Nephron progenitor cell (in vitro differentiated cells): Measurements from ENCODE around the gene TAMALIN.
A peak's percentile ranks its signal among the peaks of the same experiment; 100 is the strongest.

Source experiments
- DNase-seq: peaks from one replicate; pipeline ENCODE4 v3.0.0; 2021
- H3K27ac Mint-ChIP-seq: 2 replicates; pipeline ENCODE4 v1.8.0; 2021; ENCODE audit warnings: mild to moderate bottlenecking, moderate library complexity, mixed read lengths
- H3K27me3 Mint-ChIP-seq: 2 replicates; pipeline ENCODE4 v1.8.0; 2021; ENCODE audit warnings: mild to moderate bottlenecking, low read depth, mixed read lengths; ENCODE audit not compliant: poor library complexity
- H3K36me3 Mint-ChIP-seq: 2 replicates; pipeline ENCODE4 v1.8.0; 2021; ENCODE audit warnings: low read depth, mixed read lengths
- H3K4me1 Mint-ChIP-seq: 2 replicates; pipeline ENCODE4 v1.8.0; 2021; ENCODE audit warnings: mixed read lengths
- H3K4me3 Mint-ChIP-seq: 2 replicates; pipeline ENCODE4 v1.8.0; 2021; ENCODE audit warnings: mild to moderate bottlenecking, moderate library complexity, mixed read lengths
- H3K9me3 Mint-ChIP-seq: 2 replicates; pipeline ENCODE4 v1.8.0; 2021; ENCODE audit warnings: mild to moderate bottlenecking, moderate library complexity, mixed read lengths
- CTCF ChIP-seq: fragments of 200-600 bp; sonication (generic); IDR thresholded peaks from 2 replicates; pipeline ENCODE4 v1.5.0; 2021; ENCODE audit warnings: antibody characterized with exemption

Gene TAMALIN

GRCh38 chr12:51971679-51972421 is 34.9 kb upstream of the TAMALIN start:
- TF ChIP-seq CTCF: no peak
- H3K4me3 Mint-ChIP-seq: no peak overlapping the region
- H3K27me3 Mint-ChIP-seq: no peaks in the 10 kb centered on the region
- H3K36me3 Mint-ChIP-seq: peaks cover 30% of the 10 kb centered on the region
- peaks cover 45% of the 10 kb centered on the region for H3K4me1 Mint-ChIP-seq
- no peaks in the 10 kb centered on the region for H3K9me3 Mint-ChIP-seq
- no peak overlapping the region for H3K27ac Mint-ChIP-seq
- no peak for DNase-seq

DNA sequence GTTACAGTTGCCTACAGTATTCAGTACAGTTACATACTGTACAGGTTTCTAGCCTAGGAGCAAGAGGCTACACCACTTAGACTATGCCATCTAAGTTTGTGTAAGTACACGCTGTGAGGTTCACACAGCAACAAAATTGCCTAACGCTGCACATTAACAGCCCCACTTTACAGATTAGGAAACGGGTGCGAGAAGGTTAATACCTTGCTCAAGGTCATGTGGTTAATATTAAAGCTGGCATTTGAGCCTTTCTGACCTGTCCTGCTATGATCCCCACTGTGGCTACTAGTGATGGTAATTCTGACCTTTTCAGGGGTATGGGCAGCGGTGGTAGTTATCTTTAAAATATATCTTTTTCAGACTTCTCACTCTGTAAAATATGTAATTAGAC is 34.3 kb upstream of the TAMALIN start:
- Mint-ChIP-seq H3K36me3 (peaks cover 36% of the 10 kb centered on the region), H3K9me3 (no peaks in the 10 kb centered on the region), H3K4me1 (peaks cover 45% of the 10 kb centered on the region), H3K27ac (no peak overlapping the region), H3K4me3 (no peak overlapping the region), H3K27me3 (no peaks in the 10 kb centered on the region)
- TF ChIP-seq CTCF: no peak
- no peak for DNase-seq

DNA sequence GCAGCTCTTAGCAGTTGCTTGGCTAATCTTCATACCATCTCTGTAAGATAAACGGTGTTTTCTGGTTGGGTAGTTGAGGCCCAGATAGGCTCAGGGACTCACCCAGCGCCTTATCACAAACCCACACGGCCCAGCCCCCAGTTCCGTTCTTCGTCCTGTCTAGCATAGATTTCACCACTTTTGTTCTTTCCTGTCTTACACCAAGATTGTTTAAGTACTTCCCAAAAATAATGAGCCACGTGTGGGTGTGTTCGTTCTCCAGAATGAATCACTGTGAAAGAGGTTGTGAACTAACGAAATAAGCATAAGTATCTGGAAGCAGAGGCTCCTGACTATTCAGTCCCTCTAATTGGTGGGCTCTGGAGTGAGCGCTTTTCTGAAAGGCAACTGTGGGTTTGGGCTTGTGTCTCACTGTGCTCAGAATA is 33.9 kb upstream of the TAMALIN start:
- Mint-ChIP-seq H3K4me3 (no peak overlapping the region), H3K9me3 (no peaks in the 10 kb centered on the region), H3K4me1 (peaks cover 45% of the 10 kb centered on the region), H3K27ac (peak overlapping the region; percentile 26), H3K36me3 (peaks cover 40% of the 10 kb centered on the region), H3K27me3 (no peaks in the 10 kb centered on the region)
- no peak for TF ChIP-seq CTCF
- no peak for DNase-seq

- H3K27ac Mint-ChIP-seq: peak overlapping the region; percentile 25
Observed at GRCh38 chr12:51973560-51973959, 33.2 kb upstream of the TAMALIN start.

GRCh38 chr12:51974646-51975045 is 32.1 kb upstream of the TAMALIN start:
- Mint-ChIP-seq H3K4me3 (no peak overlapping the region), H3K4me1 (peaks cover 45% of the 10 kb centered on the region), H3K9me3 (no peaks in the 10 kb centered on the region), H3K27me3 (no peaks in the 10 kb centered on the region), H3K36me3 (peaks cover 47% of the 10 kb centered on the region), H3K27ac (no peak overlapping the region)
- TF ChIP-seq CTCF: no peak
- no peak for DNase-seq

More at GRCh38 chr12:51973560-51973959, 33.2 kb upstream of the TAMALIN start:
- Mint-ChIP-seq H3K9me3 (no peaks in the 10 kb centered on the region), H3K27me3 (no peaks in the 10 kb centered on the region), H3K4me1 (peaks cover 45% of the 10 kb centered on the region), H3K36me3 (peaks cover 47% of the 10 kb centered on the region), H3K4me3 (no peak overlapping the region)
- TF ChIP-seq CTCF: no peak
- DNase-seq: no peak

DNA sequence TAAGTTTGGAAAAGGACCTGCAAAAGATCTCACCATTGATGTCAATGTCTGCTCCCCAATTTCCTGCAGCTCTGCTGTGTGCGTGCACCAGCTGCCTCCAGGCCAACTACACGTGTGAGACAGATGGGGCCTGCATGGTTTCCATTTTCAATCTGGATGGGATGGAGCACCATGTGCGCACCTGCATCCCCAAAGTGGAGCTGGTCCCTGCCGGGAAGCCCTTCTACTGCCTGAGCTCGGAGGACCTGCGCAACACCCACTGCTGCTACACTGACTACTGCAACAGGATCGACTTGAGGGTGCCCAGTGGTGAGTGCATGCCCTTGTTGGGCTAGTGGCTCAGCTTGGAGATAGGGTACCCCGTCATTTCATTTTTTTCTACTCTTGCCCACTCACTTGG is 31.6 kb upstream of the TAMALIN start:
- no peak for TF ChIP-seq CTCF
- no peak overlapping the region for H3K4me3 Mint-ChIP-seq
- peaks cover 50% of the 10 kb centered on the region for H3K36me3 Mint-ChIP-seq
- H3K4me1 Mint-ChIP-seq: peaks cover 41% of the 10 kb centered on the region
- no peaks in the 10 kb centered on the region for H3K9me3 Mint-ChIP-seq
- H3K27me3 Mint-ChIP-seq: no peaks in the 10 kb centered on the region
- H3K27ac Mint-ChIP-seq: peak overlapping the region; percentile 51
- DNase-seq: no peak
